DND-41 (cell line): ENCODE data around the gene JCAD.
"Not testable (repeated sequence)": the region's sequence is repeated elsewhere in the genome, so short reads cannot be mapped to it uniquely, and the experiment has no call there.

Experiments used
- ATAC-seq: fragments of 200-7000 bp; cut with Tn5 transposase; 3 replicates; pipeline ENCODE4 v1.9.1; 2021; ENCODE audit warnings: low read depth; ENCODE audit not compliant: insufficient read depth
- DNase-seq: peaks from one replicate; pipeline ENCODE4 v3.0.0-alpha.2; 2020
- H2AFZ ChIP-seq: 2 replicates; pipeline ENCODE4 v1.6.0; 2012; ENCODE audit warnings: low read depth, low read length
- H3K27ac ChIP-seq: 2 replicates; pipeline ENCODE4 v1.5.1; 2012; ENCODE audit warnings: low read length, inconsistent platforms
- H3K27me3 ChIP-seq: fragments of 200-600 bp; sonication (generic); 2 replicates; pipeline ENCODE4 v1.6.0; 2012; ENCODE audit warnings: low read length, mild to moderate bottlenecking, inconsistent platforms; ENCODE audit not compliant: insufficient read depth, poor library complexity
- H3K36me3 ChIP-seq: 2 replicates; pipeline ENCODE4 v1.5.1; 2012; ENCODE audit warnings: low read length, inconsistent platforms; ENCODE audit not compliant: insufficient read depth
- H3K4me1 ChIP-seq: 2 replicates; pipeline ENCODE4 v1.5.1; 2012; ENCODE audit warnings: mild to moderate bottlenecking, low read length; ENCODE audit not compliant: insufficient read depth
- H3K4me2 ChIP-seq: 2 replicates; pipeline ENCODE4 v1.6.0; 2012; ENCODE audit warnings: mild to moderate bottlenecking, moderate library complexity, low read length, inconsistent platforms; ENCODE audit not compliant: insufficient read depth
- H3K4me3 ChIP-seq, 2 experiments: fragments of 200-600 bp in 1 of 2; shearing (Covaris generic) in 1 of 2; 2 replicates each; pipeline ENCODE4 v1.5.1; 2012 to 2016; ENCODE audit warnings: inconsistent platforms in 2 of 2, low read length in 2 of 2, mild to moderate bottlenecking in 2 of 2, low read depth in 1 of 2, moderate library complexity in 1 of 2
- H3K79me2 ChIP-seq: 2 replicates; pipeline ENCODE4 v1.6.0; 2012; ENCODE audit warnings: low read length, inconsistent platforms; ENCODE audit not compliant: insufficient read depth
- H3K9ac ChIP-seq: 2 replicates; pipeline ENCODE4 v1.6.0; 2012; ENCODE audit warnings: low read depth, mild to moderate bottlenecking, inconsistent platforms, low read length, moderate library complexity
- H3K9me3 ChIP-seq: 2 replicates; pipeline ENCODE4 v1.5.1; 2012; ENCODE audit warnings: low read length, moderate library complexity, mild to moderate bottlenecking, inconsistent platforms; ENCODE audit not compliant: insufficient read depth, severe bottlenecking
- H4K20me1 ChIP-seq: 2 replicates; pipeline ENCODE4 v1.6.0; 2012; ENCODE audit warnings: low read length; ENCODE audit not compliant: insufficient read depth
- CTCF ChIP-seq: IDR thresholded peaks from 2 replicates; pipeline ENCODE4 v1.5.1; 2012; ENCODE audit warnings: borderline replicate concordance, low read length, moderate library complexity, mild to moderate bottlenecking; ENCODE audit not compliant: poor library complexity, severe bottlenecking; ENCODE audit errors: extremely low read depth
- EZH2 ChIP-seq: IDR thresholded peaks from 3 replicates; pipeline ENCODE4 v1.6.1; 2012; ENCODE audit warnings: borderline replicate concordance, low read depth, mild to moderate bottlenecking, moderate library complexity, low read length, inconsistent platforms; ENCODE audit not compliant: severe bottlenecking

Gene JCAD

GRCh38 chr10:30059209-30060107 is at the start of gene JCAD:
Gene JCAD, minus strand, starts transcription at chr10:30059586. Its CDS starts 11,774 bp downstream, at chr10:30047812.
- ATAC-seq (no peak), DNase-seq (no peak)
- Histone ChIP-seq H3K79me2 (no peaks in the 10 kb centered on the region), H3K27ac (no peak within 1 kb of the TSS), H3K36me3 (no peaks in the 10 kb centered on the region), H4K20me1 (no peaks in the 10 kb centered on the region), H3K4me1 (no peaks in the 10 kb centered on the region), H3K9me3 (no peaks in the 10 kb centered on the region), H2AFZ (no peak within 1 kb of the TSS), H3K9ac (no peak within 1 kb of the TSS), H3K27me3 (no peaks in the 10 kb centered on the region), H3K4me3 (no peak within 1 kb of the TSS), H3K4me2 (no peak within 1 kb of the TSS)
- TF ChIP-seq EZH2 (no peak), CTCF (no peak)

DNA sequence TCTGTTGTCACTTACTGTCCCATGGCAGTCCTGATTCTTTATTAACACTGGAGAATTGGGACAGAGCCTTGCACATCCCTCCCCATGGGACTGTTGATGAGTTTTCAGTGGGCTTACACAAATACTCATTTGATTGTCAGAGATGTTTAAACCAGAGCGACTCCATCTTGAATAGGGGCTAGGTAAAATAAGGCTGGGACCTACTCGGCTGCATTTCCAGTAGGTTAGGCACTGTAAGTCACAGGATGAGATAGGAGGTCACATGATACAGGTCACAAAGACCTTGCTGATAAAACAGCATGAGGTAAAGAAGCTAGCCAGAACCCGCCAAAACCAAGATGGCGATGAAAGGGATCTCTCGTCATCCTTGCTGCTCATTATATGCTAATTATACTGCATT is 47.6 kb upstream of the JCAD start:
- Histone ChIP-seq H3K79me2 (no peaks in the 10 kb centered on the region), H3K9ac (no peak overlapping the region), H2AFZ (no peak overlapping the region), H3K4me1 (no peaks in the 10 kb centered on the region), H3K9me3 (no peaks in the 10 kb centered on the region), H3K27me3 (no peaks in the 10 kb centered on the region), H4K20me1 (no peaks in the 10 kb centered on the region), H3K4me3 (no peak overlapping the region), H3K27ac (no peak overlapping the region), H3K4me2 (no peak overlapping the region), H3K36me3 (no peaks in the 10 kb centered on the region)
- no peak for TF ChIP-seq CTCF
- no peak for TF ChIP-seq EZH2
- ATAC-seq: no peak
- no peak for DNase-seq

DNA sequence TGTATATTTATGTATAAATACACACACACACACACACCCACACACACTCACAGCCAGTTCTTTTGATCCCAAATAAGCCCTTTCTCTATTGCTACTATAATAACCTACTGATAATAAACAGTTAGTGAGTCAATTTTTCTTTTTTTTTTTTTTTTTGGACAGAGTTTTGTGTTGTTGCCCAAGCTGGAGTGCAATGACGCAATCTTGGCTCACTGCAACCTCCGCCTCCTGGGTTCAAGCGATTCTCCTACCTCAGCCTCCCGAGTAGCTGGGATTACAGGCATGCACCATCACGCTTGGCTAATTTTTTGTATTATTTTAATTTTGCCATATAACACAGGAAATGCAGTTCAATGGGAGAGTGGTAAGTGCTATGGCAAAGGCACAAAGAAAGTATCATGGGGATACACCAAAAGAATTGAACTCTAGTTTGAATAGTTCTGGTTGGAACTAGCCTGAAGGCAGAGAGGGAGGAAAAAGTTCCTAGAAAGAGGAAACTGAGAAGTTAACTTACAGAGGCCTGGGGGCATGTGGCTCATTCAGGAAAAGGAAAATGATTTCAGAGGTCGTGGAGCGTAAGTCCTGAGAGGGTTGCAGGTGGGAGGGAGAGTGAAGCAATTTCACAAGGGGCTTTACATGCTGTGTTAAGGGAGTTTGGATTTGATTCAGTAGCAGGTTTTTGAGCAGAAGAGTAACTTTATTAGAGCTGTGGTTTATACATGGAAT is 44.4 kb upstream of the JCAD start:
- Histone ChIP-seq H3K36me3 (no peaks in the 10 kb centered on the region), H3K9me3 (no peaks in the 10 kb centered on the region), H3K4me3 (no peak overlapping the region), H3K79me2 (no peaks in the 10 kb centered on the region), H4K20me1 (no peaks in the 10 kb centered on the region), H3K27ac (no peak overlapping the region), H3K9ac (no peak overlapping the region), H3K4me2 (no peak overlapping the region), H3K4me1 (no peaks in the 10 kb centered on the region), H3K27me3 (no peaks in the 10 kb centered on the region), H2AFZ (no peak overlapping the region)
- DNase-seq (no peak), ATAC-seq (no peak)
- TF ChIP-seq EZH2: no peak
- TF ChIP-seq CTCF: no peak

DNA sequence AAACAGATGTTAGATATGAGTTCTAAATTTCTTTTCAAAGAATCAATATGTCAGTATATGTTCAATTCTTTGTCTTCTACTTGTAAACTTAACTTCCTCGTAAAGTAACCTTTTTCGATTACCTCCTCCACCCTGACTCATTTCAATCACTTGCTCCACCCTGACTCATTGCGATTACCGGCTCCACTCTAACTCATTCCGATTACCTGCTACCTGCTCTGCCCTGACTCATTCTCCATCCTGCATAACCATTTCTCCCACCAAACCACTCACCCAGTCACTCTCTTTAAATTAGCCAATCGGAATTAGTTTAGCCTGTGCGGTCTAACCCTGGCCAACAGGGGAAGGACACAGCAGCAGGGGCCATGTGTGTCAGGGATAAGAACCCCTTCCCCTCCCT is 40.3 kb upstream of the JCAD start:
- not testable (repeated sequence) for H3K79me2 ChIP-seq, H3K27ac ChIP-seq, H3K27me3 ChIP-seq, H2AFZ ChIP-seq, H3K9ac ChIP-seq, DNase-seq, ATAC-seq, H3K4me2 ChIP-seq, H3K36me3 ChIP-seq, H4K20me1 ChIP-seq, H3K4me1 ChIP-seq, H3K9me3 ChIP-seq, H3K4me3 ChIP-seq
